GM13976 (cell line): ENCODE results near the gene HMX3.

Source experiments
- DNase-seq: peaks from one replicate; pipeline ENCODE4 v3.0.0; 2012; ENCODE audit warnings: low spot score
- in situ Hi-C: fragments of 300-500 bp; cut with MboI; formaldehyde crosslinking; loops from one replicate; pipeline ENCODE4 v1.12.0; 2022; ENCODE audit warnings: low sequenced_read_pairs, mixed read lengths, inconsistent platforms; ENCODE audit not compliant: unreplicated experiment
- TF ChIP-seq, protein P1 (sequence below): IDR thresholded peaks from 2 replicates; pipeline ENCODE4 v1.5.1; 2012; ENCODE audit warnings: borderline replicate concordance, mild to moderate bottlenecking; ENCODE audit not compliant: insufficient read depth; ENCODE audit errors: extremely low read depth, missing control alignments, control extremely low read depth

HMX3 gene

GRCh38 chr10:123151737-123152135 is 16.0 kb downstream of the HMX3 start:
- TF ChIP-seq, protein P1, sequence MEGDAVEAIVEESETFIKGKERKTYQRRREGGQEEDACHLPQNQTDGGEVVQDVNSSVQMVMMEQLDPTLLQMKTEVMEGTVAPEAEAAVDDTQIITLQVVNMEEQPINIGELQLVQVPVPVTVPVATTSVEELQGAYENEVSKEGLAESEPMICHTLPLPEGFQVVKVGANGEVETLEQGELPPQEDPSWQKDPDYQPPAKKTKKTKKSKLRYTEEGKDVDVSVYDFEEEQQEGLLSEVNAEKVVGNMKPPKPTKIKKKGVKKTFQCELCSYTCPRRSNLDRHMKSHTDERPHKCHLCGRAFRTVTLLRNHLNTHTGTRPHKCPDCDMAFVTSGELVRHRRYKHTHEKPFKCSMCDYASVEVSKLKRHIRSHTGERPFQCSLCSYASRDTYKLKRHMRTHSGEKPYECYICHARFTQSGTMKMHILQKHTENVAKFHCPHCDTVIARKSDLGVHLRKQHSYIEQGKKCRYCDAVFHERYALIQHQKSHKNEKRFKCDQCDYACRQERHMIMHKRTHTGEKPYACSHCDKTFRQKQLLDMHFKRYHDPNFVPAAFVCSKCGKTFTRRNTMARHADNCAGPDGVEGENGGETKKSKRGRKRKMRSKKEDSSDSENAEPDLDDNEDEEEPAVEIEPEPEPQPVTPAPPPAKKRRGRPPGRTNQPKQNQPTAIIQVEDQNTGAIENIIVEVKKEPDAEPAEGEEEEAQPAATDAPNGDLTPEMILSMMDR = no peak
- DNase-seq = no peak
- in situ Hi-C loops = loop anchor here (5.0 kb wide), 1 partner anchor 241 kb away; no protein-coding TSS in a partner anchor

DNA sequence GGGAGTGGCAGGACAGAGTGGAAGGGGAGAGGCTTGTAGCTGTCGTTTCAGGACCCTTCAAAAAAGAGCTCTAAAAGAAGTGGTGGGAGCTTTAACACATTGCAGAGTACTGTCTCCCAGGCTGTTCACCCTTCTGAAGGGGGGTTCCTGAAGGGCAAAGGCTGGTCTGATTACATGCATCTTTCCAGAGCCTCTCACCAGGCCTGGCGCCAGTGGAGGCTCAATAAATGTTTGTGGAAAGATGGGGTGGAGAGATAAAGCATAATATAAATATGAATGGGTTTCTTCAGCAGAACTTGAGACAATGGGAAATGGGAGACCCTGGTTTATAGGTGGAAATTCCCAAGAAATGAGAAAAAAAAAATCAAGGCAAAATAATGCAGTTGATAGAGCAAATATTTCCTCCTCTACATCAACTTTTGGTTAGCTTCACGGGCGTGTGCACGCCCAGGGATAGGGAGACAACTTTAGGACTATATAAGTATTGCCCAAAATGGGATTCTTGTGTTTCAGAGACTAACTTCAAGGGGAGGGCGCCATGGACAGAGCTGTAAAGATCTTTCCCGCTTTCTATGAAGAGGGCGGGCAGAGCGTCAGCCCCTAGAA is 17.8 kb downstream of the HMX3 start:
- in situ Hi-C loops = loop anchor here (5.0 kb wide), 1 partner anchor 239 kb away; no protein-coding TSS in a partner anchor
- no peak for DNase-seq
- TF ChIP-seq, protein P1 = no peak

DNA sequence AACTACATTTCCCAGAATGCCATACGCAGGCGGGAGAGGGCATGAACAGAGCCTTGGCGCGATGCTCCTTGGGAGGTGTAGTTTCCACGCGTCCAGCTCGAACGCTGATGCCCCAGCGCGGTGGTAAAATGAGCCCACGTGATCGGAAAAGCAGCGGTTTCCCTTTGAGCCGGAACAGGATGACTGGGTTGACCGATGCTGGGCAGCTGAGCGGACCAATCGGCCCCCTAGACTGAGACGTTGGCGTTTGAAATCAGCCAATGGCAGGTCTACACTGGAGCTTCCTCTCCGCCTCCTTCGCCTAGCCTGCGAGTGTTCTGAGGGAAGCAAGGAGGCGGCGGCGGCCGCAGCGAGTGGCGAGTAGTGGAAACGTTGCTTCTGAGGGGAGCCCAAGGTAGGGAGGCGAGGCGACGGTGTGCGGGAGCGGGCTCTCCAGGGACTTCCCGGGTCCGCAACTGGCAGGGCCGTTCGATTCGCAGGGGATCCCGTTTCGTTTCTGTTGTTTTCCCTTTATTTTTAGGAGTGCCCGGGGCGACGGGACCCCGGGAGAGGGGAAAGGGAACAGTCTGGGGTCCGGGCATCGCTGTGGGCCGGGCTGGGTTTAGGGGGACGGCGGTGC is 18.4 kb downstream of the HMX3 start, which contains the start of gene BUB3:
BUB3 (plus strand) TSS at position 311 of the 619 bp plus-strand sequence. CDS start 516 bp downstream, outside the sequence.
- in situ Hi-C loops = loop anchor here (5.0 kb wide), 1 partner anchor 238 kb away; no protein-coding TSS in a partner anchor
- TF ChIP-seq, protein P1 = no peak
- DNase-seq = peak; percentile 96

GRCh38 chr10:123154711-123155505 is 19.1 kb downstream of the HMX3 start:
- peak; percentile 82 for DNase-seq
- in situ Hi-C loops = loop anchor here (5.0 kb wide), 1 partner anchor 237 kb away; no protein-coding TSS in a partner anchor

DNA sequence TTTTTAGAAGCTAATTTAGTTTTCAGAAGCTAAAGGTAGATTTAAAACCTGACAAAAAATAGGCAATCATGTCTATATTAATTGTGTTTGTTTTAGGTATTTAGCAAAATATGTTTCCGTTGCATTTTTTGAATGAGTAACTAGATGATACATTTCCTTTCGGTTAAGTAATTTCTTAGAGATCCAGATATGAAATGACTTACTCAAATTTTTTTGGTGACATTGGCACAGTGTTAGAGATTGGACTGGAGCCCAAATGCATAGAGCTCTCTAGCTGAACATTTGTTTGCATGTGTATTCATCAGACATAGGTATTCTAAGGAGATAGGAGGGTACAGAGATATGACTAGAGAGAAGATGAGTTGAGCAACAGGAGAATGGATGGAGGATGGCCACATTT is 20.3 kb downstream of the HMX3 start:
- in situ Hi-C loops = no loop called here
- DNase-seq = no peak
- TF ChIP-seq, protein P1 = no peak

More at GRCh38 chr10:123154711-123155505, 19.1 kb downstream of the HMX3 start:
- TF ChIP-seq, protein P1 = no peak

DNA sequence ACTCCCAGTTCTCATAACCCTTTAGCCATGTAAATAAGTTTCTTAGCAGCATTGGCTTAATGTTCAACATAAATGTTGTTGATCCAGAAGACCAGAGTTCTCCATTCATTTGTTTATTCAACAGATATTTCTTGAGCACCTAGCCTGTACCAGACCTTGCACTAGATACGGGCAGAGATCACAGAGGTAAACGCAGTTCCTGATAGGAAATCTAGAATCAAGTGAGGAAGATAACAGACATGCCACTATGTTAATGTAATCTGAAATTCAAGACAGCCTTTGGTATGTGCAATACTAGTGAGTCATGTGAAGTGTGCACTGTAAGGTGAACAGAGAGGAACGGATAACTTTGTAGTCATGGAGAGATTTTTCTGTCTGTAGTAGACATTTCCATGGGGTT is 21.4 kb downstream of the HMX3 start:
- in situ Hi-C loops = no loop called here
- TF ChIP-seq, protein P1 = no peak
- no peak for DNase-seq
